ENCODE measurements around the gene BAZ2B. TPM values are rescaled to one million over a fixed set of nuclear protein-coding genes. Genes with fewer than 3 reads are reported as not detected.

BAZ2B gene
- total RNA-seq, 1 donor, result 53.5 TPM

Other genes with a start within 250 kb of the BAZ2B start
- 143 TPM for gene MARCHF7, start 96.0 kb upstream of the BAZ2B start, total RNA-seq
- 64.3 TPM for gene CD302, start 181.7 kb upstream of the BAZ2B start, total RNA-seq

Measured in mononuclear cell (primary cell).